OCI-LY1 (cell line): ENCODE measurements around the gene POU5F2.

Experiments
- H2AFZ ChIP-seq: fragments of 200-600 bp; sonication (generic), shearing (Covaris generic); 2 replicates; pipeline ENCODE4 v1.6.0; 2014; ENCODE audit warnings: antibody characterized with exemption, mild to moderate bottlenecking, low read length
- H3F3A ChIP-seq: fragments of 200-600 bp; sonication (generic), shearing (Covaris generic); 2 replicates; pipeline ENCODE4 v1.6.0; 2014; ENCODE audit warnings: mild to moderate bottlenecking, antibody characterized with exemption, low read length, moderate library complexity; ENCODE audit not compliant: insufficient read depth
- H3K27ac ChIP-seq: fragments of 200-600 bp; sonication (generic); 2 replicates; pipeline ENCODE4 v1.5.1; 2014; ENCODE audit warnings: low read length, mixed run types, mild to moderate bottlenecking, low read depth; ENCODE audit not compliant: poor library complexity, severe bottlenecking
- H3K27me3 ChIP-seq: fragments of 200-600 bp; sonication (generic); 2 replicates; pipeline ENCODE4 v1.6.0; 2014; ENCODE audit warnings: antibody characterized with exemption, mild to moderate bottlenecking, low read length, moderate library complexity; ENCODE audit not compliant: insufficient read depth
- H3K36me3 ChIP-seq: fragments of 200-600 bp; sonication (generic); 2 replicates; pipeline ENCODE4 v1.6.1; 2014; ENCODE audit warnings: mild to moderate bottlenecking, antibody characterized with exemption, low read length, moderate library complexity, mixed read lengths; ENCODE audit not compliant: insufficient read depth
- H3K4me1 ChIP-seq: fragments of 200-600 bp; sonication (generic); 2 replicates; pipeline ENCODE4 v1.5.1; 2014; ENCODE audit warnings: mild to moderate bottlenecking, low read length, moderate library complexity; ENCODE audit not compliant: insufficient read depth, severe bottlenecking
- H3K4me2 ChIP-seq: fragments of 200-600 bp; sonication (generic), shearing (Covaris generic); 2 replicates; pipeline ENCODE4 v1.6.1; 2014; ENCODE audit warnings: low read length
- H3K4me3 ChIP-seq: fragments of 200-600 bp; sonication (generic); 2 replicates; pipeline ENCODE4 v1.5.1; 2014; ENCODE audit warnings: low read length, low read depth, mild to moderate bottlenecking, mixed read lengths; ENCODE audit not compliant: poor library complexity, severe bottlenecking
- H3K79me2 ChIP-seq: fragments of 200-600 bp; shearing (Covaris generic); 2 replicates; pipeline ENCODE4 v1.6.1; 2016; ENCODE audit warnings: mixed run types, low read length, mixed read lengths; ENCODE audit not compliant: insufficient read depth
- H3K9ac ChIP-seq: fragments of 200-600 bp; sonication (generic), shearing (Covaris generic); 2 replicates; pipeline ENCODE4 v1.6.1; 2014; ENCODE audit warnings: mild to moderate bottlenecking, low read length, mixed read lengths
- H3K9me2 ChIP-seq: fragments of 200-600 bp; sonication (generic), shearing (Covaris generic); 2 replicates; pipeline ENCODE4 v1.6.1; 2014; ENCODE audit warnings: low read depth, mild to moderate bottlenecking, low read length, mixed read lengths
- H3K9me3 ChIP-seq: fragments of 200-600 bp; shearing (Covaris generic); 2 replicates; pipeline ENCODE4 v1.6.1; 2014; ENCODE audit warnings: low read length, mixed read lengths
- H4K20me1 ChIP-seq: fragments of 200-600 bp; sonication (generic), shearing (Covaris generic); 2 replicates; pipeline ENCODE4 v1.6.0; 2016; ENCODE audit warnings: mild to moderate bottlenecking, low read length; ENCODE audit not compliant: insufficient read depth
- EZH2 ChIP-seq: fragments of 200-600 bp; sonication (generic), shearing (Covaris generic); IDR thresholded peaks from 2 replicates; pipeline ENCODE4 v1.8.0; 2017; ENCODE audit warnings: borderline replicate concordance, mixed run types, mild to moderate bottlenecking, antibody characterized with exemption, low read length, moderate library complexity, mixed read lengths
- TF ChIP-seq, protein P1 (sequence below): fragments of 200-600 bp; sonication (generic), shearing (Covaris generic); IDR thresholded peaks from 2 replicates; pipeline ENCODE4 v1.5.1; 2017; ENCODE audit warnings: mild to moderate bottlenecking, antibody characterized with exemption, low read length, moderate library complexity, mixed read lengths

Gene POU5F2

DNA sequence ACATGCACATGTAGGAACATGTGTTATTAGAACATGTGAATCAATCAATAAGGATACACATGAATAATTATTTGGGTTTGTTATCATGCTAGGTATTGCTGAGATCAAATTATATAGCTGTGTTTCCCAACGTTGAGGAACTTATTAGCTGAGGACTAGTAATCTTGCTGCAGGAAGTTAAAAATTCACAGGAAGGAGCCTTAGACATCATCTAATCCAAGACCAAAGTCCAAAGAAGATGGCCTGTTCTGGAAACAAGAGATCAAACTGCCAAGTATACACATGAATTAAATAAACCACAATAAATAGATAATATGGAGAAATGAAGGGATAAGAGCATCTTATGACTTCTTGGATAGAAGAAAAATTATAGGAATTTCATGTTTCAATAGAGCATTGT, 19.9 kb downstream of the POU5F2 start:
- H3K4me3 ChIP-seq = no peak overlapping the region
- no peak overlapping the region for H3K9ac ChIP-seq
- H3K4me2 ChIP-seq = no peak overlapping the region
- no peaks in the 10 kb centered on the region for H4K20me1 ChIP-seq
- no peak for TF ChIP-seq EZH2
- TF ChIP-seq, protein P1, sequence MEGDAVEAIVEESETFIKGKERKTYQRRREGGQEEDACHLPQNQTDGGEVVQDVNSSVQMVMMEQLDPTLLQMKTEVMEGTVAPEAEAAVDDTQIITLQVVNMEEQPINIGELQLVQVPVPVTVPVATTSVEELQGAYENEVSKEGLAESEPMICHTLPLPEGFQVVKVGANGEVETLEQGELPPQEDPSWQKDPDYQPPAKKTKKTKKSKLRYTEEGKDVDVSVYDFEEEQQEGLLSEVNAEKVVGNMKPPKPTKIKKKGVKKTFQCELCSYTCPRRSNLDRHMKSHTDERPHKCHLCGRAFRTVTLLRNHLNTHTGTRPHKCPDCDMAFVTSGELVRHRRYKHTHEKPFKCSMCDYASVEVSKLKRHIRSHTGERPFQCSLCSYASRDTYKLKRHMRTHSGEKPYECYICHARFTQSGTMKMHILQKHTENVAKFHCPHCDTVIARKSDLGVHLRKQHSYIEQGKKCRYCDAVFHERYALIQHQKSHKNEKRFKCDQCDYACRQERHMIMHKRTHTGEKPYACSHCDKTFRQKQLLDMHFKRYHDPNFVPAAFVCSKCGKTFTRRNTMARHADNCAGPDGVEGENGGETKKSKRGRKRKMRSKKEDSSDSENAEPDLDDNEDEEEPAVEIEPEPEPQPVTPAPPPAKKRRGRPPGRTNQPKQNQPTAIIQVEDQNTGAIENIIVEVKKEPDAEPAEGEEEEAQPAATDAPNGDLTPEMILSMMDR = no peak
- no peaks in the 10 kb centered on the region for H3K9me3 ChIP-seq
- H3K79me2 ChIP-seq = no peaks in the 10 kb centered on the region
- no peaks in the 10 kb centered on the region for H3K4me1 ChIP-seq
- H3K27me3 ChIP-seq = no peaks in the 10 kb centered on the region
- H3K36me3 ChIP-seq = no peaks in the 10 kb centered on the region
- H3F3A ChIP-seq = no peaks in the 10 kb centered on the region
- H3K9me2 ChIP-seq = no peaks in the 10 kb centered on the region
- H3K27ac ChIP-seq = no peak overlapping the region
- H2AFZ ChIP-seq = no peak overlapping the region

DNA sequence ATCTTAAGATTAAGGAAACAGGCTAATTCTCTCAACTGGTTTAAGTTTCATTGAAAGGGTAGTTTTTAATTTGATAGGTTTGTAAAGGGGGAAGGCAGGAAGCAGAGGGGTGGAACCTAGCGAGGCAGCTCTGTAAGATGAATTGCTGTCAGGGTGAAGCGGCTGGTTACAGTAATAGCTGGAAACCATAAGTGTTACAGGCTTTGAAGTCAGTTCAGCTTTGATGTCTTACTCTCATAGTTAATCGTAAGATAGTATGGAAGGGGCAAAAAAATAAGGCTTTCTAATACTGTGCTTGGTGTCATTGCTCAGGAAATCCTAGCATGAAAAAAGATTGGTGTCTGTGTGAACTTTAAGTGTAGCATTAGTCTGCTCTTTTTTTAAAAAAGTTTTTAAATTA, 20.3 kb downstream of the POU5F2 start:
- H3K4me1 ChIP-seq = no peaks in the 10 kb centered on the region
- no peak overlapping the region for H3K4me2 ChIP-seq

DNA sequence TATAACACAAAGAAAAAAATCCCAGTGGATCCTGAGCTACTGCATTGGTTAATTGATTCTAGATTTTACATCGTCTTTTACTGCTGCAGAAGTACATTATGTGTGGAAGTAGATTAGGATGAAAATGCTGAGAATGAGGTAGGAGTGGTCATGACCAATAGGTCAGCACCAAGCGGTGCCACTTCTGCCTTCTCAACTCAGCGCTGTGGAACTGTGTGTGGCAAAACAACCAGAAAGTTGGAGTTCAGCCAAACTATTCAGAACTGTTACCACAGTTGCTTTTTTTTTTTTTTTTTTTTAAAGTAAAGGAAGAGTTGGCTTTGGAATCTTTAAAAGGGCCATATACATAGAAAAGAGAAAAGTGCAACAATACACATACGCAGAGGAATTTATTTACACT, 24.2 kb downstream of the POU5F2 start:
- Histone ChIP-seq H2AFZ (no peak overlapping the region), H3K4me2 (no peak overlapping the region), H3K4me1 (no peaks in the 10 kb centered on the region), H4K20me1 (no peaks in the 10 kb centered on the region), H3K9me3 (no peaks in the 10 kb centered on the region), H3K36me3 (no peaks in the 10 kb centered on the region), H3K27me3 (no peaks in the 10 kb centered on the region), H3F3A (no peaks in the 10 kb centered on the region), H3K27ac (no peak overlapping the region), H3K79me2 (no peaks in the 10 kb centered on the region), H3K4me3 (no peak overlapping the region), H3K9ac (no peak overlapping the region), H3K9me2 (no peaks in the 10 kb centered on the region)
- TF ChIP-seq, protein P1 = no peak
- TF ChIP-seq EZH2 = no peak

More for the DNA sequence above, 20.3 kb downstream of the POU5F2 start:
- H3F3A ChIP-seq = no peaks in the 10 kb centered on the region
- H3K9ac ChIP-seq = no peak overlapping the region
- H3K27me3 ChIP-seq = no peaks in the 10 kb centered on the region
- H3K4me3 ChIP-seq = no peak overlapping the region
- no peak overlapping the region for H3K27ac ChIP-seq
- H3K79me2 ChIP-seq = no peaks in the 10 kb centered on the region
- no peaks in the 10 kb centered on the region for H3K9me3 ChIP-seq
- H4K20me1 ChIP-seq = no peaks in the 10 kb centered on the region
- no peaks in the 10 kb centered on the region for H3K36me3 ChIP-seq
- no peak overlapping the region for H2AFZ ChIP-seq
- TF ChIP-seq, protein P1 = no peak
- no peak for TF ChIP-seq EZH2
- no peaks in the 10 kb centered on the region for H3K9me2 ChIP-seq
